HG03103 (cell line): Measurements from ENCODE around the gene EME2.

ENCODE experiments used
- ATAC-seq: cut with Tn5 transposase; IDR thresholded peaks from one replicate; pipeline ENCODE4 v1.9.1; 2021; ENCODE audit warnings: low read depth; ENCODE audit not compliant: unreplicated experiment

EME2 gene

DNA sequence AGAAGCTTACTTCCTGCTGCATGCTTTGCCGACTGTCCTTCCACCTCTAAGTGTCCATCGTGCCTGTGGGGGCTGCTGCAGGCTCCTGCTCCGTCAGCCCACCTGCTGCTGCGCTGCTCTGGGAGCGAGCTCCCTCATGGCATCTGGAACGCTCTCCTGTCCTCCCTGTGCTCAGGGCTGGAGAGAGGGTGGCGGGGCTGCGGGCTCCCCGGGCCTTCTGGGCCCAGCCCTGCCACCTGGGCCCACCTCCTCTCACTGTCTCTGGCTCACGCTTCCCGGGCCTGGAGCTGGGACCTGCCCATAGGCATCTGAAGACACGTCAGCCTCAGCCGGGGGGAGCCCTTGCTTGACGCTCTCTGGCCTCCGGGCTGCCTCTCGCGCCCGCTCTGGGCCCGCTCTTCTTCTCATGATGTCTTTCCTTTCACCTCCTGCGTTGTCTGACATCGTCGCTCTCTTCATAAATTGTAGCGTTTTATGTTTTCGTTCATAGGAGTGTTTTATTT is 28.2 kb upstream of the EME2 start:
- no peak for ATAC-seq

DNA sequence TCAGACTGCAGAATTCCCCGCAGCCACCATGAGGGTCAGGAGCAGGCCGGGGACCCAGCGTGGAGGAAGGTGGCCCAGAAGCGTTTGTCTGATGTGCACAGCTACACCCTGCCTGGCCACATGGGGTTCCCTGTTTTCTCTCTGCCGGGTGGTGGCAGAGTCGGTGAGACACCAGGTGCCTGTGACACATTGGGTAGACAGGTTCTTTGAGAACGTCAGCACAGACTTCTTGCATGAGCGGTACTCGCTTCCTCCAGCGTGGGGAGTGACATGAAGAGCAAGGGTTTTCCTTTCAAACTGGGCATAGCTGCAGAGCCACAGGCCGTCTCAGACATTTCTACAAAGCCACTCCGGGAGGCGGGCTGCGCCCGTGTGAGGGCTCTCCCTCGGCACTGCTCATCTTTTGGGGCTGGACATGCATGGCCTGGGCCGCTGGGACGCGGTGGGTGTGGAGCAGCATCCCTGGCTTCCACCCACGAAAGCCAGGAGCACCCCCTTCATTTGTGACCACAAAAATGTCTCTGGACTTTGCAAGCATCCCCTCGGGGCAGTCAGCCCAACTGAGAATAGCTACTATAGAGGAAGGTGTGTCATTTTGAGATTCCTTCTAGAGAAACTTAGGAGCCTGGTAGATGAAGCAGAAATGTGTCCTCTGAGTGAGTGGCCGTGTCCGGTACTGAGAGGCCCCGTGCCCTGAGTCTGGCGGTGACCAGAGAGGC is 27.3 kb upstream of the EME2 start:
- no peak for ATAC-seq

DNA sequence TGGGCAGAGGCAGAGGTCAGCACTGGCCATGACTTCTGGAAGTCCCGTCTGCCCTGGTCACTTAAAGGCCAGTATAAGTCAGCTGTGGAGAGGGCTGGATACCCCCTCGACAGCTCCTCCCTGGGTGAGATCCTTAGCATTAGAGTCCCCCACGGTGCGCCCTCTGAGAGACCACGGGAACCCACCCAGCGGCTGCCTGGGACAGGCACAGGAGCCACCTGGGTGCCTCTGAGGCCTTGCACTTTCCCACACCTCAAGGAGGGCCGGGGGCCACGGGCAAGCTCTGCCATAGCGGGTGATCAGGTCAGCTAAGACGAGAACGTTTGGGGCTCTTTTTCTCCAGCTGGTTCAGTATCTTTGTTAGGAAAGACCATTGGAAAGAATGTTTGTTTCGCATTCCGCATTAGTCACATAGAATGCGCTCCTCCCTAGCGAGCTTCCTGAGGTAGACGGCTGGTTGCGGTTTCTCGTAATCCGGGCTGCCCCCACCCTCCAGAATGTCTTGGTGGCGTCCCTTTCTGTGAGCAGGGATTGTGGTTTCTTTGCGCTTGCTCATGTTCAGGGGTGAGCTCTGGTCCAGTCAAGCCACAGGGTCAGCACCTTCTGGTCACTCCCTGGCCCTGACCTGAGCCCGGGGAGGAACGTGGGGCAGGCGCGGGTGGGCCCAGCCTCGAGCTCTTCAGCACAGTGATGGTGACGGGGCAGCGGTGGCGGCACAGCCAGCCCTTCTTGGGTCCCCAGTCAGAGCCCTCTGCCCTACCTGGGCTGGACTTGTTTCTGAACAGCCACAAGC is 26.5 kb upstream of the EME2 start:
- ATAC-seq, result no peak

DNA sequence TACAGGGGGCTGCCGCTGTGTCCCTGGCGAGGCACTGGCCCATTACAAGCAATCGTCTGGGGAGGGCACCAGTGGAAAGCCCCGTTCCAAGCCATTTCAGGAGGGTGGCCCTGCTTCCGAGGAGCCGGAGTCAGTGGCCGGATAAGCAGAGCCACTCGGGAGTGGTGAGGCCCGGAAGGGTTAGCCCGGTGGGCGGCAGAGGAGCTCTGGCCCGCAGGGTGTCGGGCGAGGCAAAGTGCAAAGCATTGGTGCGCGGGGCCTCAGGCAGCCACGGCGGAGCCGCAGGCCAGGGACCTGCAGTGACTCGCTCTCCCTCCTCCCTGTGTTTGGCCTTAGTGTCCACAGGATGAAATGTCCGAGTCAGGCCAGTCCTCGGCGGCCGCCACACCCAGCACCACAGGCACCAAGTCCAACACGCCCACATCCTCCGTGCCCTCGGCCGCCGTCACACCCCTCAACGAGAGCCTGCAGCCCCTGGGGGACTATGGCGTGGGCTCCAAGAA is 25.9 kb upstream of the EME2 start:
- no peak for ATAC-seq

DNA sequence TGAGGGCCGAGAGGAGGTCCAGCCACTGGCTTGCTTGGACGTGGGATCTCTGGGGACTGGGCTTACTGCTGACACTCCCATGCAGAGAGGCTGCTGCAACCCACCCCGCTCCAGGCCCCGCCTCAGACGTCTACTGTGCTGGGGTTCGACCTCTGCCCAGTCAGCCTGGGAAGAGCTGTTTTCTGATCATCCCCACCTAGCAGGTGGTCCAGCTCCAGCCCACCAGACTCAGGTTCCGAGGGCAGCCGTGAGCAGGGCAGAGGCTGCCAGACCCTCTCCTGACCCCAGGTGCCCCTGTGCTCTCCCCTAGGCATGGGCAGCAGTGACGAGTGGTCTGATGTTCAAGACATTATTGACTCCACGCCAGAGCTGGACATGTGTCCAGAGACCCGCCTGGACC is 24.7 kb upstream of the EME2 start:
- ATAC-seq, result no peak

DNA sequence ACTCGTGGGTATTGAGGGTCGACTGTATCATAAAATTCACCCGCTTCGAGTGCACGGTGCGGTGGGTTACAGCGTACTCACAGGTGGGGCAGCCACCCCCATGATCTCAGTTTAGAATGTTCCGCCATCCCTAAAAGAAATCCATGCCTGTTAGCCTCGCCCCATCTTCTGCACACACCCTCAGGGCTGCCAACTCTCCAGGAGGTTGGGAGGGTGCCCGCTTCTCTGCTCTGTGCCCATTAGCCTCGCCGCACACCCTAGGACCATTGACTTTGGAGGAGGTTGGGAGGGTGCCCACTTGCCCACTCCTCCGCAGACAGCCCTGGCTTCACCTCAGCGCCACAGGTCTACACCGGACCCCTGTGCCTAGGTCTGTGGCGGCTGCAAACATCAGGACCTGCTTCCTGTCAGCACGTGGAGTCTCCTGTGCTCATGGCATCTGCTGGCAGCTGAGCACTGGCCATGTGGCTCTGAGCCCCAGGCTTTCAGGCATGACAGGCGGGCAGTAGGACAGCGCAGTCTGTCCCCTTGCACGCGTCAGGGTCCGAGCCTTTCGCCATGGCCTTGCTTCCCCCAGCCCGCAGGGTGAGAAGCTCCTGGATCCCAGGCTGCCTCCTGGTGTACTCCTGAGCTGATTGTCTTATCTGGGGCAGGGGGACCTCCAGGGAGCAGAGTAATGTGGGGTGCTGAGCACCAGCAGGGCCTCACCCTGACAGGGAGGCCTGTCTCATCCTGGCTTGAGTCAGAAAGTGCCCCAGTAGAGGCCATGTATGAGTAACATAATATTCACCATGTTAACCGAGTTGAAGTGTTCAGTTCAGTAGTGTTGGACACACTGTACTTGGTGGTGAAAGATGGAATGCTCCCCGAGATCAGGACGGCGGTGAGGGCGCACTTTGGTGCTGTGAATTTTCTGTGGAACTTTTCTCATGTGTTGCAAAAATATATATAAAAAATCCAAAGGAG is 23.2 kb upstream of the EME2 start:
- no peak for ATAC-seq

DNA sequence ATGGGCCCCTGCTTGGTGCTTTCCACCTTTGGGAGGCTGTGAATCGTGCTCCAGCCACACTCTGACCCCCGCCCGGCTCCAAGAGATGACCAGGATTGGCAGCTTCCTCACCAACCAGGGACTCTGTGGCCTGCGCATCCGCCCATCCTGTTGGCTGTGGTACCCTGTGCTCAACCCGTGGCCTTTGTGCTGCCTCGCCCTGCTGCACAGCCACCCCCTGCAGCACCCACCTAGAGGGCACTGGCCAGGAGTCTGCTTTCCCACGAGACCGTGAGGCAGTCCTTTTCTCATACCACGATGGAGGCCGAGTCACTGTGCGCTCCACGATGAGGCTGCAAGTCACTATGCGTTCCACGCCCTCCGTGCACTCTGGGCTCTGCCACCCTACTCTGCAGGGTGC is 20.7 kb upstream of the EME2 start:
- no peak for ATAC-seq

DNA sequence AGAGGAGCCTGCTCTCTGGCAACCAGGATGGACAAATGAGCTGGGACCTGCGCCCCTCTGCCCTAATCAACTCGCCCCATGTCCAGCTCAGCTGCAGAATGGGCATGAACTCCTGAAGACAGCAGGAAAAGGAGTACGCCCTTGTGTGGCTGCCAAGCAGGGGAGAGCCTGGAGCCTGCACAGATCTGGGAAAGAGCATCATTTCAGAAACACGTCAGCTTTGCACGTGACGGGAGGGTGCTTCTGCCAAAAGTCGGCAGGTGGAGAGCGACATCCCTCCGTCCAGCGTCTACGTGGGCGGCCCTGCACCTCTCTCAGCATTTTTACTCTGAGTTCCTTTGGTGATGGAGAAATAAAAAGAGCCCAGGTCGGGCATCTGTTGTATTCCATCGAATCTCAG is 19.8 kb upstream of the EME2 start:
- ATAC-seq, result no peak

DNA sequence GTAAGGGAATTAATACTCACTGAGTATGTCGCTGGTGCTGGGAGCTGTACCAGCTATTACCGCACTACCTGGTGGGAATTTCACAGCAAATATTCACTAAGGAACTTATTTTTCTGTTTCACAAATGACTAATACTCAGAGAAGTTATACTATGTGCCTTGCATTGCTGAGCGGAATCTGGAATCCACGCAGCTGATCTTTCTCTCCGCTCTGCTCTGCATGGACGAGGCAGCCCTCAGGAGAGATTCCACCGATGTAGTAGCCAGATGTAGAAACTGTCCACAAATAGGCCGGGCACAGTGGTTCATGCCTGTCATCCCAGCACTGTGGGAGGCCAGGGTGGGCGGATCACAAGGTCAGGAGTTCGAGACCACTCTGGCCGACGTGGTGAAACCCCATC is 18.4 kb upstream of the EME2 start:
- no peak for ATAC-seq

DNA sequence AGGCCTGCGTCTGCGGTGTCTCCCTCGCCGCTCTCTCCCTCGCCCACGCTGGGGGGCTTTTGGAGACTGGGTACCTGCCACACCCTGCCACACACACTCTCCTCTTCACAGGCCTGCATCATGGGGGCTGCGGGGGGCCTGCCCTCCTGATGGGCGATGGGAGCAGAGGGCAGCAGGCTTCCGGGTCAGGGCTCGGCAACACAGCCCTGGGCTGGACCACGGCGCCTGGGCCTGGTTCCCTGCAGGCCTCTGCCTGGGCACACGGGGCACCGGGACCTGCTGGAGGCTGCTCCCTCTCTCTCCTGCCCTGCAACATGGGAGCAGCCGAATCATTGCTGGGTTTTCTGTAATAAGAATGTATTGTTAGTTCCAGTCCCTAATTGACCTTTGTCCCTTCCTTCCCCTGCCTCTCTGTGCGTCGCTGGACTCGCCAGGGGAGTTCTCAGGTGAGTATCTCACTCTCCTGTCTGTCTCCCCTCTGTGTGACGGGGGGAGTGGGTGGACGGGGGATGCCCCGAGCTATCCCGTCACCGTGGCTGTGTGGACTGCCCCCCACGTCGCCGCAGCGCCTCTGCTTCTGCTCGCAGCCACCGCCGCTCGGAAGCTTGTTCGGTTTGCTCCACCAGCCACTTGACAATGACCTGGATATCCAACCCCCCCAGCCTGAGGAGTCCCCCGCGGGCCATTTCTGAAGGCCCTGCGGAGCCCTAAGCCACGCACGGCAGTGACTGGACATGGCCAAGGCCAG is 14.7 kb upstream of the EME2 start:
- no peak for ATAC-seq

DNA sequence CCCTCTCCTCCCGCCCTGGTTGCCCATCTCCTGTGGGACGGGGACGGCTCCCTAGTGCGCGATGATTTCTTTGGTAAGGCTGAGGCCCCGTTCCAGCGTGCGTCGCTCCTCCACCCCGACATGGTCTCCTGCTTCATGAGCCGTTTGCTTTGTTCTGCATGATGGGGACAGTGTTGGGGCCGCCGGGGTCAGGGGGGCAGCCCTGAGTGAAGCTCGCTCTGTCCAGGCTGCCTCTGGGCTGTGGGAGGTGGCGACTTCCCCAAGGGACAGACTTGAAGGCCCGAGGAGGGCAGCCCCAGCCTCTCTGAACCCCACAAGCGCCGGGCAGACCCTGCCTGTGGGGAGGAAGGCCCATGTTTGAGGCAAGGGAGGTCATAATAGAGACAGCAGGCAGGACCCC is 13.7 kb upstream of the EME2 start:
- ATAC-seq, result no peak

DNA sequence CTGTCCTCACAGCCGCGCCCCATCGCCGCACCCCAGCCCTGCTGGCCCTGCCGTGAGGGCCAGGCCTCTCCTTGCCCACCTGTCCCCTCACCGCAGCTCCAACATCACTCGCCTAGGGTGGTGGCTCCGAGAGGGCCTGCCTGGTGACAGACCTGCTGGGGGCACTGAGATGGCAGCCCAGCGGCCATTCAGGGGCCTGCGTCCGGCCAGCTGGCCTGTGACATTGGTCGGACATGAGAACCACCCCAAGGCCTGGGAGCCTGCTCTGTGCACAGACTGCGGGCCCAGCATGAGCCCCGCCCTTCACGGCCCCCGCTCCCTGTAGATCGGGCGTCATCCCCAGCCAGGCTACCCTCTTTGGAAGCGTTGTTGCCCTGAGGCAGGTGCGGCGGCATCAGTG is 13.1 kb upstream of the EME2 start:
- no peak for ATAC-seq

DNA sequence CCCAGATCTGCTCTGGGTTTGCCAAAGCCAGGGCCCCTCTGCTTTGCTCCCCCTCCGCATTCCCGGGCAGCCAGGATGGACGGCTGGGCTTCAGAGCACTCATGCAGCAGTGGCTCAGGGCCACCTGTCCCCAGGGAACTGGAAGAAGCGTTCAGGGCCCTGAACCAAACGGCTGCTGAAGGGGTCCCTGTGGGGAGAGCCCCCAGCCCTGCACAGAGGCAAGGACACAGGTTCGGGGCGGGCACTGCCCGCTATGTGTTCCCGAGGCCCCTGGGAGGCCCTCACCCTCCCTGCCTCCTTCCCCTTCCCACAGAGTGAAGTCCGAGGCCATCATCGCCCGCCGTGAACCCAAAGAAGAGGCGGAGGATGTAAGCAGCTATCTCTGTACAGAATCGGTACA is 11.7 kb upstream of the EME2 start:
- no peak for ATAC-seq

DNA sequence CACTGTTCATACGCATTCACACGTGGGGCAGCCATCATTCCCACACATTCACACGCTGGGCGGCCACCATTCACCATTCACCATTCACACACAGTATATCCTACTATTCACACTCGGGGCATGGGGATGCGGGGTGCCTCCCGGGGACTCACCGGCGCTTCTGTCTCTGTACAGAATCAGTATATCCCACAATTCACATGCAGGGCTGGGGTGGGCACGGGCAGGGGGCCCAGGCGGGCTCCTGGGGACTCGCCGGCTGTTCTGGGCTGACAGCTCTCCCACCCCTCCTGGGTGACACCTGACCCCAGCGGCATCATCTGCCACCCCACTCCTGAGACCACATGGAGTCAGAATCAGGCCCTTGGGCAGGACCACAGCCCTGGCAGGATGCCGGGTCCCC is 10.9 kb upstream of the EME2 start:
- ATAC-seq, result no peak

DNA sequence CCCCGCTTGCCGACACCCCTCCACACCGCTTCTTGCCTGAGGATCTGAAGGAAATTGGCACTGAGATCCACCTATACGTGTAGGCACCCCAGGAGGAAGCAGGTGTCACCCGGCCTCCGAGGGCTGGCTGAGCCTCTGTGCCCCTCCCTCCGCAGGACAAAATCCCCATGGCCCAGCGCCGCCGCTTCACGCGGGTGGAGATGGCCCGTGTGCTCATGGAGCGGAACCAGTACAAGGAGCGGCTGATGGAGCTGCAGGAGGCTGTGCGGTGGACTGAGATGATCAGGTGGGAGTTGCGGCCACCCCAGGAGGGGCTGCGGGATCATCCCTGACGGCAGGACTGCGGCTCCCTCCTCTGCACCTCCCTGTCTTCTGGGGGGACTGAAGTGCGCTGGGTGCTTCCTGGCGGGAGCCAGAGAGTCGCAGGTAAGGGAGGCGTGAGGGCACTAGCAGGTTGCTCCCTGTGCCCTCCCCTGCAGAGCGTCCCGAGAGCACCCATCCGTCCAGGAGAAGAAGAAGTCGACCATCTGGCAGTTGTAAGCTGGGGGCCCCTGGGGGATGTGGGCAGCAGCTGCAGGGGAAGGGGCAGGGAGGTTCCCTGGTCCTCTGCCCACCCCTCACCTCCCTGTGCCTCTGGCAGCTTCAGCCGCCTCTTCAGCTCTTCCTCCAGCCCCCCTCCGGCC is 10.3 kb upstream of the EME2 start:
- ATAC-seq, result no peak

DNA sequence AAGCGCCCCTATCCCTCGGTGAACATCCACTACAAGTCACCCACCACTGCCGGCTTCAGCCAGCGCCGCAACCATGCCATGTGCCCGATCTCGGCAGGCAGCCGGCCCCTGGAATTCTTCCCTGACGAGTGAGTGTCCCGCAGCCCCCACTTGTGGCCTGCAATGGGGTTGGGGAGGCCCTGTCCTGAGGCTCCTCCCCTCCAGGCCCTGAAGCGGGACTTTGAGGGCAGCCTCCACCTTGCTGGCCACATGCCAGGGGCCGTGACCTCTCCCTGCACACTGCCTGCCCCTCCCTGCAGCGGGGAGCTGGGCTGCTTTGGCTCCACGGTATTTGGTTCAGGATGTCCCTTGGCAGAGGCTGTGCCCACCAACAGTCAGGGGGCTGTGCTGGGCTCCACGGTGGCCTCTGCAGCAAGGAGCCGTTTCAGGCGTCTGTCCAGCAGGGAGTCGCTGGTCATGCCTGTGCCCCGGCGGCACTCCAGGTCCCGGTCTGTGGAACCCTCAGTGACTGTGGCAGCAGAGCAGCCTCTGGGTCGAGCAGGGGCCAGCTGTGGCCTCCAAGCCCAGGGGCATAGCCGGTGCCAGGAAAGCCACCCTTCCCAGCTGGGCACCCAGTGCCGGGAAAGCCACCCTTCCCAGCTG is 9.6 kb upstream of the EME2 start:
- no peak for ATAC-seq

DNA sequence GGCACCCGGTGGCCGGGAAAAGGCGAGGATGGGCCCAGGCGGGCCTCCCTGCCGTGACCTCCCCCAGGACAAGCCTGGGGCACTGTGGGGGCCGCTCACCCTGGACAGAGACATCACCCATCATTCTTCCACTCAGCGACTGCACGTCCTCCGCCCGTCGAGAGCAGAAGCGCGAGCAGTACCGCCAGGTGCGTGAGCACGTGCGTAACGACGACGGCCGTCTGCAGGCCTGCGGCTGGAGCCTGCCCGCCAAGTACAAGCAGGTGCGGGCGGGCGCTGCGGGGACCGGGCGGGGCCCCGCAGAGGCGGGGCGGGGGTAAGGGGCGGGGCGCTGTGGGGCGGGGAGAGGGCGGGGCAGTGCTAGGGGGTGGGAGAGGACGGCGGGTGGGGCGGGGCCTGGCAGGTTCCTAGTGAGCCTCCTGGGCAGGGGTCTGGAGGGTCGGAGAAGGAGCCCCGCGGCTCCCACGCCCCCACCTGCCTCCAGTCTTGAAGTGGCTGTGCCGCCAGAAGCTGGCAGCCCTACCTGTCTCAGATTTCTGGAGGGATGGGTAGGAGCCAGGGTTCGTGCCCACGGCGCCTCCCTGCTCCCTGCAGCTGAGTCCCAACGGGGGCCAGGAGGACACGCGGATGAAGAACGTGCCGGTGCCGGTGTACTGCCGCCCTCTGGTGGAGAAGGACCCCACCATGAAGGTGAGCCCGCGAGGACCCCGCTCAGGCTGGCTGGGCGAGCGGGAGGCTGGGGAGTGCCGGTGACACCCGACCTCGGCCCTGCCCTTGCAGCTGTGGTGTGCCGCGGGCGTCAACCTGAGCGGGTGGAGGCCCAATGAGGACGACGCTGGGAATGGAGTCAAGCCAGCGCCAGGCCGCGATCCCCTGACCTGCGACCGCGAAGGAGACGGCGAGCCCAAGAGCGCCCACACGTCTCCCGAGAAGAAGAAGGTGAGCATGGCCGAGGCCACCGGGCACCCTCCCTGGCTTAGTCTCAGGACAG is 8.8 kb upstream of the EME2 start:
- ATAC-seq, result no peak

DNA sequence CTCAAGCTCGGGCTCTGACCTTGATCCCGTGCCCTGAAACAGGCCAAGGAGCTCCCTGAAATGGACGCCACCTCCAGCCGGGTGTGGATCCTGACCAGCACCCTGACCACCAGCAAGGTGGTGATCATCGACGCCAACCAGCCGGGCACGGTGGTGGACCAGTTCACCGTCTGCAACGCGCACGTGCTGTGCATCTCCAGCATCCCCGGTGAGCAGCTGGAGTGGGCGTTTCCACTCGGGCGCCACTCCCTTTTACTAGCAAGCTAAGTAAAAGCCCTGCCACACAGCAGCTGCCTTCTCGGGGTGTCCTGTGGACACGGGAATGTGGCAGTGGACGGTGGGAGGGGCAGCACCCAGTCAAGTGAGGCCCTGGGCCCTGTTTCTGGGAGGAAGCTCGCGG is 7.6 kb upstream of the EME2 start:
- ATAC-seq, result no peak
